Glutamatergic neuron (in vitro differentiated cells): Measurements from ENCODE around the gene SERPINE1. TPM values are rescaled to one million over a fixed set of nuclear protein-coding genes. Genes with fewer than 3 reads are reported as not detected.
A peak's percentile ranks its signal among the peaks of the same experiment; 100 is the strongest.

Experiments used
- DNase-seq: peaks from one replicate; pipeline ENCODE4 v3.0.0; 2022
- H3K27ac Mint-ChIP-seq: one replicate; pipeline ENCODE4 v1.8.0; 2020; ENCODE audit warnings: mild to moderate bottlenecking, mixed read lengths, inconsistent platforms; ENCODE audit not compliant: unreplicated experiment
- H3K27me3 Mint-ChIP-seq: one replicate; pipeline ENCODE4 v1.8.0; 2020; ENCODE audit warnings: mild to moderate bottlenecking, moderate library complexity, mixed read lengths, inconsistent platforms; ENCODE audit not compliant: unreplicated experiment
- H3K36me3 Mint-ChIP-seq: one replicate; pipeline ENCODE4 v1.8.0; 2020; ENCODE audit warnings: mild to moderate bottlenecking, mixed read lengths, inconsistent platforms; ENCODE audit not compliant: unreplicated experiment
- H3K4me1 Mint-ChIP-seq: one replicate; pipeline ENCODE4 v1.8.0; 2020; ENCODE audit warnings: mild to moderate bottlenecking, low read depth, mixed read lengths, inconsistent platforms; ENCODE audit not compliant: unreplicated experiment
- H3K4me3 Mint-ChIP-seq: one replicate; pipeline ENCODE4 v1.8.0; 2020; ENCODE audit warnings: mild to moderate bottlenecking, mixed read lengths, inconsistent platforms; ENCODE audit not compliant: unreplicated experiment
- H3K9me3 Mint-ChIP-seq: one replicate; pipeline ENCODE4 v1.8.0; 2020; ENCODE audit warnings: mild to moderate bottlenecking, moderate library complexity, mixed read lengths, inconsistent platforms; ENCODE audit not compliant: unreplicated experiment
- total RNA-seq: library from RNA; stranded (reverse); fragmentation: NEBNext Ultra II Directional; extraction: Animal tissue kit (Norgen Biotek cat#: 25700); gene quantifications from one replicate; pipeline ENCODE4 v1.2.1, GENCODE V29; 2021; ENCODE audit not compliant: unreplicated experiment
- TF ChIP-seq, protein P1 (sequence below): fragments of 200-600 bp; sonication (generic); IDR thresholded peaks from one replicate; pipeline ENCODE4 v1.5.0; 2021; ENCODE audit not compliant: partially characterized antibody, unreplicated experiment

SERPINE1 gene
- total RNA-seq, 1 donor from 2014 or later, result not detected

DNA sequence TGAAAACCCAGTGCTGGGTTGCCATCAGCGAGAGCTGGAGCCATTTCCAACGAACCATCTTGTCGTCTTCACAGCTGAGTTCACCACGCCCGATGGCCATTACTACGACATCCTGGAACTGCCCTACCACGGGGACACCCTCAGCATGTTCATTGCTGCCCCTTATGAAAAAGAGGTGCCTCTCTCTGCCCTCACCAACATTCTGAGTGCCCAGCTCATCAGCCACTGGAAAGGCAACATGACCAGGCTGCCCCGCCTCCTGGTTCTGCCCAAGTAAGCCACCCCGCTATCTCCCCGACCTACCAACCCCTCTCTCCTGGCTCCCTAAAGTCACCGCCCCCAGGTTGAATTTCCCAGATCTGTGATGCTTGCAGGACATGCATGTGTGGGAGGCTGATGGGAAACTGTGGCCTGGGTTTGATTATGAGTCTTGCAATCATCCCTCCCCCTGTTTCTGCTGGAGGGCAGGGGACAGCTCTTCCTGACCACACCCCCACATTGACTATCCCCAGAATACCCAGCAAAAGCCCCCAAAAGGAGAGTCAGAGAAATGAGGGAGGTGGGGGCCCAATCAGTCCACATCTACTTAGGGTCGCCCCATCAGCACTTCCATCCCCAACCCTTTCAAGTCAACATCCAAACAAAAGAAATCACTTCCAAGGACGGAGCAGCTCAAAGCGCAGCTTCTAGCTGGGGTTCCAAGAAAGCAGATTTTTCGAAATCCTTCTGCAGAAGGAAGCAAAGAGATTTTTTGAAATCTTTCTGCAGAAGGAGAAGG is 6.9 kb downstream of the SERPINE1 start:
- H3K9me3 Mint-ChIP-seq, result no peaks in the 10 kb centered on the region
- peaks cover 2% of the 10 kb centered on the region for H3K4me1 Mint-ChIP-seq
- TF ChIP-seq, protein P1, sequence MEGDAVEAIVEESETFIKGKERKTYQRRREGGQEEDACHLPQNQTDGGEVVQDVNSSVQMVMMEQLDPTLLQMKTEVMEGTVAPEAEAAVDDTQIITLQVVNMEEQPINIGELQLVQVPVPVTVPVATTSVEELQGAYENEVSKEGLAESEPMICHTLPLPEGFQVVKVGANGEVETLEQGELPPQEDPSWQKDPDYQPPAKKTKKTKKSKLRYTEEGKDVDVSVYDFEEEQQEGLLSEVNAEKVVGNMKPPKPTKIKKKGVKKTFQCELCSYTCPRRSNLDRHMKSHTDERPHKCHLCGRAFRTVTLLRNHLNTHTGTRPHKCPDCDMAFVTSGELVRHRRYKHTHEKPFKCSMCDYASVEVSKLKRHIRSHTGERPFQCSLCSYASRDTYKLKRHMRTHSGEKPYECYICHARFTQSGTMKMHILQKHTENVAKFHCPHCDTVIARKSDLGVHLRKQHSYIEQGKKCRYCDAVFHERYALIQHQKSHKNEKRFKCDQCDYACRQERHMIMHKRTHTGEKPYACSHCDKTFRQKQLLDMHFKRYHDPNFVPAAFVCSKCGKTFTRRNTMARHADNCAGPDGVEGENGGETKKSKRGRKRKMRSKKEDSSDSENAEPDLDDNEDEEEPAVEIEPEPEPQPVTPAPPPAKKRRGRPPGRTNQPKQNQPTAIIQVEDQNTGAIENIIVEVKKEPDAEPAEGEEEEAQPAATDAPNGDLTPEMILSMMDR, result no peak
- peaks cover 10% of the 10 kb centered on the region for H3K27me3 Mint-ChIP-seq
- H3K4me3 Mint-ChIP-seq, result no peak overlapping the region
- H3K27ac Mint-ChIP-seq, result no peak overlapping the region
- no peak for DNase-seq
- no peaks in the 10 kb centered on the region for H3K36me3 Mint-ChIP-seq

DNA sequence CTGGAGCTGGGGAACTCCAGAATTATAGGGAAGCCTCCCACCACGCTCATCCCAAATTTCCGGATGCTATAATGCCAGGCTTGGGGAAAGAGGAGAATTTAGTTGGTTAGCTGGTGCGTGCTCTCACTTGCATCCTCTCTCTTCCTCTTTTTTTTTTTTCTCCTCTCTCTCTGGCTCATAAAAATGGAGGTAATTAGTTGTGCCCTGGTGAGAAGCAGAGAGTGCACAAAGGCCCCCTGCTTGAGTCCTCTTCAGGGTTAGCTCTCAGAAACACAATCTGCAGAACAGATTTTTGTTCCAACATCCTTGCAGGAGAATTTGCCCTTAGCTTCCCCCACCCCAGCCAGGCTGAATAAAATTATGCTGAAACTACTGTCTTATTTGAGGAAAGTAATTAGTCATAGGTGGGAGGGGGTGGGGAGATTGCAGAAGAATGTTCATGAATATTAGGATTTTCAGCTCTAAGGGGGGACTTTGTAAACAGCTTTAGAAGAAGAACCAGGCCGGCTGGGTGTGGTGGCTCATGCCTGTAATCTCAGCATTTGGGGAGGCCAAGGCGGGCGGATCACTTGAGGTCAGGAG is 7.6 kb downstream of the SERPINE1 start:
- H3K4me1 Mint-ChIP-seq, result peaks cover 2% of the 10 kb centered on the region
- no peaks in the 10 kb centered on the region for H3K36me3 Mint-ChIP-seq
- peaks cover 10% of the 10 kb centered on the region for H3K27me3 Mint-ChIP-seq
- DNase-seq, result no peak
- no peak overlapping the region for H3K4me3 Mint-ChIP-seq
- TF ChIP-seq, protein P1, result no peak
- H3K9me3 Mint-ChIP-seq, result no peaks in the 10 kb centered on the region
- no peak overlapping the region for H3K27ac Mint-ChIP-seq

DNA sequence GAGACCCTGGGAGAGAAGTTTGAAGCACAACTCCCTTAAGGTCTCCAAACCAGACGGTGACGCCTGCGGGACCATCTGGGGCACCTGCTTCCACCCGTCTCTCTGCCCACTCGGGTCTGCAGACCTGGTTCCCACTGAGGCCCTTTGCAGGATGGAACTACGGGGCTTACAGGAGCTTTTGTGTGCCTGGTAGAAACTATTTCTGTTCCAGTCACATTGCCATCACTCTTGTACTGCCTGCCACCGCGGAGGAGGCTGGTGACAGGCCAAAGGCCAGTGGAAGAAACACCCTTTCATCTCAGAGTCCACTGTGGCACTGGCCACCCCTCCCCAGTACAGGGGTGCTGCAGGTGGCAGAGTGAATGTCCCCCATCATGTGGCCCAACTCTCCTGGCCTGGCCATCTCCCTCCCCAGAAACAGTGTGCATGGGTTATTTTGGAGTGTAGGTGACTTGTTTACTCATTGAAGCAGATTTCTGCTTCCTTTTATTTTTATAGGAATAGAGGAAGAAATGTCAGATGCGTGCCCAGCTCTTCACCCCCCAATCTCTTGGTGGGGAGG is 10.8 kb downstream of the SERPINE1 start:
- peaks cover 2% of the 10 kb centered on the region for H3K4me1 Mint-ChIP-seq
- no peaks in the 10 kb centered on the region for H3K9me3 Mint-ChIP-seq
- H3K27ac Mint-ChIP-seq, result no peak overlapping the region
- no peak overlapping the region for H3K4me3 Mint-ChIP-seq
- H3K27me3 Mint-ChIP-seq, result peaks cover 10% of the 10 kb centered on the region
- H3K36me3 Mint-ChIP-seq, result no peaks in the 10 kb centered on the region
- DNase-seq, result no peak
- TF ChIP-seq, protein P1, result no peak

DNA sequence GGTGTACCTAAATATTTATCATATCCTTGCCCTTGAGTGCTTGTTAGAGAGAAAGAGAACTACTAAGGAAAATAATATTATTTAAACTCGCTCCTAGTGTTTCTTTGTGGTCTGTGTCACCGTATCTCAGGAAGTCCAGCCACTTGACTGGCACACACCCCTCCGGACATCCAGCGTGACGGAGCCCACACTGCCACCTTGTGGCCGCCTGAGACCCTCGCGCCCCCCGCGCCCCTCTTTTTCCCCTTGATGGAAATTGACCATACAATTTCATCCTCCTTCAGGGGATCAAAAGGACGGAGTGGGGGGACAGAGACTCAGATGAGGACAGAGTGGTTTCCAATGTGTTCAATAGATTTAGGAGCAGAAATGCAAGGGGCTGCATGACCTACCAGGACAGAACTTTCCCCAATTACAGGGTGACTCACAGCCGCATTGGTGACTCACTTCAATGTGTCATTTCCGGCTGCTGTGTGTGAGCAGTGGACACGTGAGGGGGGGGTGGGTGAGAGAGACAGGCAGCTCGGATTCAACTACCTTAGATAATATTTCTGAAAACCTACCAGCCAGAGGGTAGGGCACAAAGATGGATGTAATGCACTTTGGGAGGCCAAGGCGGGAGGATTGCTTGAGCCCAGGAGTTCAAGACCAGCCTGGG is 11.4 kb downstream of the SERPINE1 start:
- Mint-ChIP-seq H3K9me3 (peaks cover 1% of the 10 kb centered on the region), H3K27ac (peak overlapping the region; percentile 38), H3K27me3 (peaks cover 8% of the 10 kb centered on the region), H3K4me1 (peaks cover 2% of the 10 kb centered on the region), H3K36me3 (no peaks in the 10 kb centered on the region), H3K4me3 (no peak overlapping the region)
- TF ChIP-seq, protein P1, result peak; percentile 82
- peak; percentile 73 for DNase-seq
